Gastrocnemius medialis (tissue), 4 donors: ENCODE measurements around the gene SREBF2. TPM values are rescaled to one million over a fixed set of nuclear protein-coding genes. Genes with fewer than 3 reads are reported as not detected.

Experiments used
- ATAC-seq, 2 donors: fragments of 150-250 bp; one replicate each; pipeline ENCODE4 v1.9.1; 2016
- DNase-seq, 2 donors: peaks; one replicate each; pipeline ENCODE4 v3.0.0-alpha.2; 2019
- H3K27ac ChIP-seq, 4 donors: fragments of 200-600 bp; sonication (generic); 1 replicate in 1 of 4; 2 replicates in 3 of 4; pipeline ENCODE4 v1.5.1; 2016 to 2018; ENCODE audit warnings: mild to moderate bottlenecking in 2 of 4, moderate library complexity in 1 of 4
- H3K27me3 ChIP-seq, 3 donors: fragments of 200-600 bp; sonication (generic) in 2 of 3; 1 replicate in 1 of 3; 2 replicates in 2 of 3; pipeline versions ENCODE4 v1.5.1 to v1.6.0; 2016 to 2019; ENCODE audit warnings: mild to moderate bottlenecking in 1 of 3, moderate library complexity in 1 of 3
- H3K36me3 ChIP-seq, 2 donors: fragments of 200-600 bp; sonication (generic) in 1 of 2; one replicate each; pipeline ENCODE4 v1.5.1; 2017 to 2018
- H3K4me1 ChIP-seq, 2 donors: fragments of 200-600 bp; sonication (generic) in 1 of 2; one replicate each; pipeline ENCODE4 v1.5.1; 2016 to 2017; ENCODE audit warnings: mild to moderate bottlenecking in 2 of 2
- H3K4me3 ChIP-seq, 4 donors: fragments of 200-600 bp; sonication (generic) in 3 of 4; 1 replicate in 1 of 4; 2 replicates in 3 of 4; pipeline ENCODE4 v1.5.1; 2016 to 2019; ENCODE audit warnings: mild to moderate bottlenecking in 2 of 4
- H3K9me3 ChIP-seq, 3 donors: fragments of 200-600 bp; sonication (generic) in 2 of 3; 1 replicate in 1 of 3; 2 replicates in 2 of 3; pipeline ENCODE4 v1.5.1; 2016 to 2019
- POLR2A ChIP-seq, 2 donors: fragments of 450-650 bp; IDR thresholded peaks; one replicate each; pipeline ENCODE4 v1.6.1; 2017; ENCODE audit warnings: antibody characterized with exemption in 2 of 2, mild to moderate bottlenecking in 2 of 2, moderate library complexity in 2 of 2
- in situ Hi-C, 4 donors: fragments of 200-750 bp; cut with MboI; loops; one replicate each; pipeline versions ENCODE4 v1.15.0 to v1.8.0; 2017; ENCODE audit warnings: low sequenced_read_pairs in 4 of 4
- intact Hi-C: fragments of 100-400 bp; cut with DNase I; formaldehyde crosslinking; loops from one replicate; pipeline ENCODE4 v1.15.1; 2023; ENCODE audit warnings: low total_unique reads
- total RNA-seq, 4 donors: library from RNA; depleted of rRNA; stranded (reverse); fragments of >200 nt; gene quantifications; one replicate each; pipeline versions ENCODE4 v1.1.0 to v1.2.3, GENCODE V29; 2016
- TF ChIP-seq, protein P1 (sequence below), 5 experiments: fragments of 450-650 bp in 3 of 5; fragments of 200-600 bp in 2 of 5; sonication (generic) in 2 of 5; IDR thresholded peaks in 4 of 5; conservative IDR thresholded peaks in 1 of 5; 1 replicate in 4 of 5; 2 replicates in 1 of 5; pipeline ENCODE4 v1.5.1; 2016 to 2019; ENCODE audit warnings: antibody characterized with exemption in 5 of 5, mild to moderate bottlenecking in 3 of 5, moderate library complexity in 3 of 5

SREBF2 gene
- total RNA-seq, 4 donors from 2014 or later: 25.1 to 40.9 (median 36.1) TPM

DNA sequence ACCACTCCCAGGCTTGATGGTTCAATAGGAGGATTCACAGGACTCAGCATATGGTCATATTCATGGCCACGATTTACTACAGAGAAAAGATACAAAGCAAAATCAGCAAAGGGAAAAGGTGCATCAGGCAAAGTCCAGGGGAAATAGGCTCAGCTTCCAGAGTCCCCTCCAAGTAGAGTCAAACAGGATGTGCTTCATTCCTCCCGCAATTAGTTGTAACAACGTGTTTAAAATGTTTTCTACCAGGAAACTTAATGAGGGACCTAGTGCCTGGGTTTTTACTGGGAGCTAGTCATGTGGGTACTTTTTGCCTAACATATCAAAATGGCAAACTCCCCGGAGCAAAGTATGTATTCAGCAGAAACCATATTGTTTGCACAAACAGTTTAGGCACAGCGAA lies 14.9 kb upstream of the SREBF2 start:
- no peaks in the 10 kb centered on the region for H3K27me3 ChIP-seq
- no peak overlapping the region for H3K4me3 ChIP-seq
- no peaks in the 10 kb centered on the region for H3K9me3 ChIP-seq
- DNase-seq (no peak), ATAC-seq (no peak)
- intact Hi-C loops: no loop called here
- peaks cover 14 to 22% of the 10 kb centered on the region in 2 donors for H3K4me1 ChIP-seq
- no peak overlapping the region for H3K27ac ChIP-seq
- in situ Hi-C loops: no loop called here
- TF ChIP-seq, protein P1, sequence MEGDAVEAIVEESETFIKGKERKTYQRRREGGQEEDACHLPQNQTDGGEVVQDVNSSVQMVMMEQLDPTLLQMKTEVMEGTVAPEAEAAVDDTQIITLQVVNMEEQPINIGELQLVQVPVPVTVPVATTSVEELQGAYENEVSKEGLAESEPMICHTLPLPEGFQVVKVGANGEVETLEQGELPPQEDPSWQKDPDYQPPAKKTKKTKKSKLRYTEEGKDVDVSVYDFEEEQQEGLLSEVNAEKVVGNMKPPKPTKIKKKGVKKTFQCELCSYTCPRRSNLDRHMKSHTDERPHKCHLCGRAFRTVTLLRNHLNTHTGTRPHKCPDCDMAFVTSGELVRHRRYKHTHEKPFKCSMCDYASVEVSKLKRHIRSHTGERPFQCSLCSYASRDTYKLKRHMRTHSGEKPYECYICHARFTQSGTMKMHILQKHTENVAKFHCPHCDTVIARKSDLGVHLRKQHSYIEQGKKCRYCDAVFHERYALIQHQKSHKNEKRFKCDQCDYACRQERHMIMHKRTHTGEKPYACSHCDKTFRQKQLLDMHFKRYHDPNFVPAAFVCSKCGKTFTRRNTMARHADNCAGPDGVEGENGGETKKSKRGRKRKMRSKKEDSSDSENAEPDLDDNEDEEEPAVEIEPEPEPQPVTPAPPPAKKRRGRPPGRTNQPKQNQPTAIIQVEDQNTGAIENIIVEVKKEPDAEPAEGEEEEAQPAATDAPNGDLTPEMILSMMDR (IDR thresholded peaks at IDR 0.05 in 4 of 5, conservative IDR thresholded peaks at IDR 0.05 in 1 of 5): no peak
- no peak for TF ChIP-seq POLR2A (IDR thresholded peaks at IDR 0.05)
- H3K36me3 ChIP-seq: no peaks in the 10 kb centered on the region

DNA sequence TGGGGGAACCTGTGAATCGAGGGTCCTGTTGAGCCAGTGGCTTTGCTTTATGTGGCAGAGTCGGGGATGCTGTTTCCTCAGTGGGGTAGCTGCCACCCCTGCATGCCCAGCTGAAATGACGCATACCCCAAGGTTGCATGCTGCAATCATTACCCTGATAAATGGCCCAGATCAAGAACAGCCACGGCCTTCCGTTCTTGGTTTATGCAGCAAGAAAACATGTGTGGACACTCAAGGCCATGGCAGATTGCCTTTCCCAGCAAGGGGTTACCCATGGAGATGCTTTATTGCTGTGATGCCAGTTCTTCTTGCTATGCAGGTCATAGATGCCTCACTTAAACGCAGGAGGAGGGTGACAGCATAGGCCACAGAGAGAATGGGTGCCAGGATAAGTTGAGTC lies 14.3 kb upstream of the SREBF2 start:
- ATAC-seq (no peak), DNase-seq (no peak)
- Histone ChIP-seq H3K4me3 (no peak overlapping the region), H3K27ac (no peak overlapping the region), H3K27me3 (no peaks in the 10 kb centered on the region), H3K9me3 (no peaks in the 10 kb centered on the region), H3K4me1 (peaks cover 14 to 22% of the 10 kb centered on the region in 2 donors), H3K36me3 (no peaks in the 10 kb centered on the region)
- intact Hi-C loops: no loop called here
- TF ChIP-seq, protein P1 (IDR thresholded peaks at IDR 0.05 in 4 of 5, conservative IDR thresholded peaks at IDR 0.05 in 1 of 5): no peak
- no peak for TF ChIP-seq POLR2A (IDR thresholded peaks at IDR 0.05)
- in situ Hi-C loops: no loop called here

DNA sequence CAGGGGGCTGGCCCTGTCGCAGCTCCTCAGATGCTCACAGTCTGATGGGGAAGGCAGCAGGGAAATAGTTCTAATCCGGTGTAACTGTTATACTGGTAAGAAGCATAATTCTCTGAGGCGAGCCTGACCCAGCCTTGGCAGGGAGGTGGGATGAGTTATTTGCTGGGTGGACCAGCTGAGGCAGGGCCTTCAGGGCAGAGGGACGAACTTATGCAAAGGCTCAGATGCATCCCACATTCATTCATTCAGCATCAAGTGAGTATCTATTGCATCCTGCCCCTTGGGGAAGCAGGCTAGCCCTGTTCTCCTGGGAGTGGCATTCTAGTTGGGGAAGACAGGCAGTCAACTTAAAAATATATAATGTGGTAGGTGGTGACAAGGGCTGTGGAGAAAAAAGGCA lies 13.6 kb upstream of the SREBF2 start:
- Histone ChIP-seq H3K9me3 (no peaks in the 10 kb centered on the region), H3K27ac (no peak overlapping the region), H3K4me3 (no peak overlapping the region), H3K27me3 (no peaks in the 10 kb centered on the region), H3K4me1 (peaks cover 14 to 22% of the 10 kb centered on the region in 2 donors), H3K36me3 (no peaks in the 10 kb centered on the region)
- intact Hi-C loops: no loop called here
- DNase-seq (no peak), ATAC-seq (no peak)
- in situ Hi-C loops: no loop called here
- no peak for TF ChIP-seq POLR2A (IDR thresholded peaks at IDR 0.05)

DNA sequence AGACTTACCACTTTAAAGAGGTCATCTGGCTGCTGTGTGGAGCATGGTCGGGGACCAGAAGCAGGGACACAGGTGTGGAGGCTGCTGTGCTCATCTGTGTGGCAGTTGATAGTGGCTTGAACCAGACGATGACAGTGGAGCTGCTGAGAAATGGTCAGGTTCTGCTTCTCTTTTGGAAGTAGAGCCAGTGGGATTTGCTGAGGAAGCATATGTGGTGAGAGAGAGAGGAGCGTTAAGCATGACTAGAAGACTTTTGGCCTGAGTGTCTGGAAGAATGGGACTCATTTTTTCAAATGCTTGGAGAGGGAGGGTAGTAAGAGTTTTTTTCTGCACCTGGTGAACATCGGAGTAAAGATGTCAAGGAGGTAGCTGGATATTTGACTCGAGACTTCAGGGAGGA lies 12.5 kb upstream of the SREBF2 start:
- Histone ChIP-seq H3K27me3 (no peaks in the 10 kb centered on the region), H3K4me3 (no peak overlapping the region), H3K36me3 (no peaks in the 10 kb centered on the region), H3K27ac (no peak overlapping the region), H3K9me3 (no peaks in the 10 kb centered on the region), H3K4me1 (peaks cover 19 to 23% of the 10 kb centered on the region in 2 donors)
- no peak for ATAC-seq
- no peak for TF ChIP-seq POLR2A (IDR thresholded peaks at IDR 0.05)
- TF ChIP-seq, protein P1 (IDR thresholded peaks at IDR 0.05 in 4 of 5, conservative IDR thresholded peaks at IDR 0.05 in 1 of 5): no peak
- in situ Hi-C loops (loop anchor here in 3 of 4 donors (5.0 to 10.0 kb wide), 2 partner anchors 122 to 124 kb away; partner anchors contain the start of gene CENPM (in 1 of the 3)), intact Hi-C loops (no loop called here)
- no peak for DNase-seq

DNA sequence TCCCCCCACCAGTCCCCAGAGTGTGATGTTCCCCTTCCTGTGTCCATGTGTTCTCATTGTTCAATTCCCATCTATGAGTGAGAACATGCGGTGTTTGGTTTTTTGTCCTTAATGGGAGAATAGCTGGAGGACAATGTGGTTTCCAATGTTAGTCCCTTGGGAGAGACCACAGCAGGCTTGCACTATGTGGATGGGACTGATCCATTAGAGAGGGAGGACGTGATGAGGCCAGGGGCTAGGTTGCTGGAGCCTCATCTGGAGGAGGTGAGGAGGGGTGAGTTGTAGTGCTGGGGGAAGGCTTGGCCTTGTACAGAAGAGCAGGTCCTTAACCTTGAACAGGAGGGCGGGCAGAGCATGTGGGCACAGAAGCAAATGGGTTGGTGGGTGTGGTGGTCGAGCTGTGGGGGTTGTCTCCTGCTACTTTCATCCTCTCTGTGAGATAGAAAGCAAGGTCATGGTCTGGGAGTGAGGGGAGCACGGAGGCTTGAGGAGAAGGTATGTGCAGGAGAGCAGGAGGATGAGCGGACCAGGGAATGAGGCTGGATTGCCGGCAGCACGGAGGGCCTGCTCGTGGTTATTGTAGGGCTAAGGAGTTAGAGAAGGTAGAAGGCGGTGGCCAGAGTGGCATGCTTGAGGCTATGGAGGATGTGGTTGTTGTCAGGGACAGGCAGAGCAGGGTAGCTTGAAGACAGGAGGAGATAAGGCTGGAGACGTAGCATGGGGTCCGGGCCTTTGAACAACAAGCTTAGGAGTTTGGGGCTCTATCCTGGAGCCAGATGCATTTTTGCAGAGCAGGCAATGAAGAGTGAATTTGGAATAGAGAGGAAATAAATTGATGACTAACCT lies 11.2 kb upstream of the SREBF2 start:
- no peak overlapping the region for H3K4me3 ChIP-seq
- TF ChIP-seq, protein P1 (IDR thresholded peaks at IDR 0.05 in 4 of 5, conservative IDR thresholded peaks at IDR 0.05 in 1 of 5): no peak
- no peak for TF ChIP-seq POLR2A (IDR thresholded peaks at IDR 0.05)
- no peak overlapping the region for H3K27ac ChIP-seq
- in situ Hi-C loops (loop anchor here in 3 of 4 donors (5.0 to 10.0 kb wide), 2 partner anchors 121 to 123 kb away; partner anchors contain the start of gene CENPM (in 1 of the 3)), intact Hi-C loops (loop anchor here (1.0 kb wide), 2 partner anchors 36 to 120 kb away; no protein-coding TSS in a partner anchor)
- ATAC-seq (no peak), DNase-seq (no peak)
- H3K4me1 ChIP-seq: peaks cover 20 to 22% of the 10 kb centered on the region in 2 donors
- no peaks in the 10 kb centered on the region for H3K27me3 ChIP-seq
- no peaks in the 10 kb centered on the region for H3K36me3 ChIP-seq
- H3K9me3 ChIP-seq: no peaks in the 10 kb centered on the region
